Trophoblast cell (in vitro differentiated cells and primary cell): ENCODE measurements around the gene GABRG3.

Source experiments
- DNase-seq, 2 donors: peaks; one replicate each; pipeline ENCODE4 v3.0.0-alpha.2; 2016
- H2AFZ ChIP-seq: 2 replicates; pipeline ENCODE4 v1.6.1; 2013; ENCODE audit warnings: low read length, moderate library complexity, mild to moderate bottlenecking; ENCODE audit not compliant: insufficient read depth, poor library complexity
- H2AK5ac ChIP-seq: 2 replicates; pipeline ENCODE4 v1.6.1; 2013; ENCODE audit warnings: mild to moderate bottlenecking, low read length
- H2BK120ac ChIP-seq: 2 replicates; pipeline ENCODE4 v1.6.1; 2013; ENCODE audit warnings: low read length, mild to moderate bottlenecking, moderate library complexity; ENCODE audit not compliant: insufficient read depth, poor library complexity
- H2BK12ac ChIP-seq: 2 replicates; pipeline ENCODE4 v1.6.1; 2013; ENCODE audit warnings: mild to moderate bottlenecking, low read length, moderate library complexity
- H2BK5ac ChIP-seq: 2 replicates; pipeline ENCODE4 v1.6.1; 2013; ENCODE audit warnings: low read length, low read depth, moderate library complexity, mild to moderate bottlenecking; ENCODE audit not compliant: poor library complexity
- H3K14ac ChIP-seq: 2 replicates; pipeline ENCODE4 v1.6.1; 2013; ENCODE audit warnings: mild to moderate bottlenecking, low read length
- H3K18ac ChIP-seq: 2 replicates; pipeline ENCODE4 v1.6.1; 2013; ENCODE audit warnings: mild to moderate bottlenecking, low read length
- H3K23ac ChIP-seq: 2 replicates; pipeline ENCODE4 v1.6.1; 2013; ENCODE audit warnings: low read length
- H3K27ac ChIP-seq: 2 replicates; pipeline ENCODE4 v1.5.1; 2013; ENCODE audit warnings: low read depth, mild to moderate bottlenecking, inconsistent platforms, low read length, moderate library complexity
- H3K27me3 ChIP-seq: 2 replicates; pipeline ENCODE4 v1.6.1; 2013; ENCODE audit warnings: inconsistent platforms, mild to moderate bottlenecking, low read length, moderate library complexity; ENCODE audit not compliant: insufficient read depth
- H3K36me3 ChIP-seq, 2 experiments: 1 replicate in 1 of 2; 2 replicates in 1 of 2; pipeline ENCODE4 v1.6.1; 2013; ENCODE audit warnings: low read length in 2 of 2, mild to moderate bottlenecking in 2 of 2, moderate library complexity in 1 of 2; ENCODE audit not compliant: insufficient read depth in 2 of 2, control insufficient read depth in 1 of 2
- H3K4ac ChIP-seq: 2 replicates; pipeline ENCODE4 v1.6.1; 2013; ENCODE audit warnings: low read depth, mild to moderate bottlenecking, low read length, moderate library complexity
- H3K4me1 ChIP-seq, 2 experiments: 1 replicate in 1 of 2; 2 replicates in 1 of 2; pipeline ENCODE4 v1.6.1; 2013; ENCODE audit warnings: low read length in 2 of 2, mild to moderate bottlenecking in 2 of 2, moderate library complexity in 1 of 2; ENCODE audit not compliant: insufficient read depth in 2 of 2, control insufficient read depth in 1 of 2
- H3K4me2 ChIP-seq: 2 replicates; pipeline ENCODE4 v1.6.1; 2013; ENCODE audit warnings: inconsistent platforms, mild to moderate bottlenecking, low read length, moderate library complexity
- H3K4me3 ChIP-seq: 2 replicates; pipeline ENCODE4 v1.5.1; 2013; ENCODE audit warnings: mild to moderate bottlenecking, low read depth, low read length, inconsistent platforms
- H3K79me1 ChIP-seq: one replicate; pipeline ENCODE4 v1.6.1; 2013; ENCODE audit warnings: low read length
- H3K79me2 ChIP-seq: 2 replicates; pipeline ENCODE4 v1.6.1; 2013; ENCODE audit warnings: low read length, mild to moderate bottlenecking; ENCODE audit not compliant: control insufficient read depth, insufficient read depth, poor library complexity
- H3K9ac ChIP-seq: 2 replicates; pipeline ENCODE4 v1.6.1; 2013; ENCODE audit warnings: mild to moderate bottlenecking, low read length
- H3K9me3 ChIP-seq: 2 replicates; pipeline ENCODE4 v1.6.1; 2013; ENCODE audit warnings: low read depth, mild to moderate bottlenecking, control low read depth, inconsistent platforms, low read length; ENCODE audit not compliant: insufficient read depth
- H4K12ac ChIP-seq: 2 replicates; pipeline ENCODE4 v1.6.1; 2013; ENCODE audit warnings: low read depth, mild to moderate bottlenecking, low read length, moderate library complexity
- H4K8ac ChIP-seq: 2 replicates; pipeline ENCODE4 v1.6.1; 2013; ENCODE audit warnings: low read depth, mild to moderate bottlenecking, low read length, moderate library complexity
- H4K91ac ChIP-seq: one replicate; pipeline ENCODE4 v1.6.1; 2013; ENCODE audit warnings: low read depth, mild to moderate bottlenecking, low read length, moderate library complexity
- WGBS: extraction: QIAGEN DNeasy Blood & Tissue Kit; methylation state at CpG from one replicate; pipeline ENCODE4 v1.1.7; 2013; ENCODE audit warnings: missing lambda C conversion rate; ENCODE audit not compliant: insufficient read length, insufficient coverage; ENCODE audit errors: extremely low coverage; 5-methylcytosine and 5-hydroxymethylcytosine counted together

The GABRG3 gene

DNA sequence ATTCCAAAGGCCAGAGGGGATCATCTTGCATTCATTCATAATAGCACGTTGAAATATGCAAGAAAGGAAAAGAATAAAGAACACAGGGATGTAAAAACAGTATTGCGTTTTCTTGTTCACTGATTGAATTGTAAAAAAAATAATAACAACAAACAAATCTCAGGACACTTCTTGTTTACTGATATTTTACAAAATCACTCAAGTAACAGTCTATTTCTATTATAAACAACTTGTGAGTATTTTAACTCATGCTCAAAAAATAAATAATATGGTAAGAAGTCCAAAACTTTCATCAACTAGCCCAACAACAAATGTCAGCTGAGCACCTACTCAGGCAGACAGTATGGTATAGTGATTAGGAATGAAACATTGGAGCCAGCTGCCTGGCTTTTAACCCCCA is 2.2 kb upstream of the GABRG3 start:
- no peak overlapping the region for H3K18ac ChIP-seq
- H4K8ac ChIP-seq: no peak overlapping the region
- H2BK120ac ChIP-seq: no peak overlapping the region
- no peak overlapping the region for H3K23ac ChIP-seq
- no peak overlapping the region for H3K27ac ChIP-seq
- peaks cover 0 to 4% of the 10 kb centered on the region in 2 experiments for H3K4me1 ChIP-seq
- no peak for DNase-seq
- H2BK12ac ChIP-seq: no peak overlapping the region
- H3K27me3 ChIP-seq: peaks cover 16% of the 10 kb centered on the region
- no peak overlapping the region for H3K4ac ChIP-seq
- no peak overlapping the region for H2AK5ac ChIP-seq
- H3K4me3 ChIP-seq: no peak overlapping the region
- WGBS: no CpG with 5 or more reads among the region's 2 CpGs
- no peak overlapping the region for H3K14ac ChIP-seq
- H3K79me1 ChIP-seq: no peaks in the 10 kb centered on the region
- H4K91ac ChIP-seq: no peak overlapping the region
- no peaks in the 10 kb centered on the region for H3K36me3 ChIP-seq
- no peak overlapping the region for H4K12ac ChIP-seq
- H3K9ac ChIP-seq: no peak overlapping the region
- H3K4me2 ChIP-seq: no peak overlapping the region
- H2AFZ ChIP-seq: no peak overlapping the region
- H3K79me2 ChIP-seq: no peaks in the 10 kb centered on the region
- no peak overlapping the region for H2BK5ac ChIP-seq
- H3K9me3 ChIP-seq: peaks cover 1% of the 10 kb centered on the region

- Histone ChIP-seq H4K8ac (no peak overlapping the region), H3K14ac (peak overlapping the region; percentile 59), H2AK5ac (no peak overlapping the region), H3K4me2 (peak overlapping the region; percentile 77), H3K27me3 (peaks cover 16% of the 10 kb centered on the region), H3K36me3 (no peaks in the 10 kb centered on the region), H3K27ac (no peak overlapping the region), H3K4ac (no peak overlapping the region), H3K79me2 (no peaks in the 10 kb centered on the region), H3K9ac (peak overlapping the region; percentile 8), H3K18ac (peak overlapping the region; percentile 52), H3K79me1 (no peaks in the 10 kb centered on the region), H2AFZ (no peak overlapping the region), H3K9me3 (peaks cover 1% of the 10 kb centered on the region), H3K4me3 (peak overlapping the region; percentile 82), H2BK120ac (no peak overlapping the region), H2BK12ac (no peak overlapping the region), H3K23ac (no peak overlapping the region), H4K91ac (no peak overlapping the region), H3K4me1 (peaks cover 0 to 4% of the 10 kb centered on the region in 2 experiments), H4K12ac (no peak overlapping the region), H2BK5ac (no peak overlapping the region)
- DNase-seq: no peak
- WGBS: no CpG with 5 or more reads among the region's 72 CpGs
Measured at GRCh38 chr15:26971271-26972018, 464 bp downstream of the GABRG3 start.

DNA sequence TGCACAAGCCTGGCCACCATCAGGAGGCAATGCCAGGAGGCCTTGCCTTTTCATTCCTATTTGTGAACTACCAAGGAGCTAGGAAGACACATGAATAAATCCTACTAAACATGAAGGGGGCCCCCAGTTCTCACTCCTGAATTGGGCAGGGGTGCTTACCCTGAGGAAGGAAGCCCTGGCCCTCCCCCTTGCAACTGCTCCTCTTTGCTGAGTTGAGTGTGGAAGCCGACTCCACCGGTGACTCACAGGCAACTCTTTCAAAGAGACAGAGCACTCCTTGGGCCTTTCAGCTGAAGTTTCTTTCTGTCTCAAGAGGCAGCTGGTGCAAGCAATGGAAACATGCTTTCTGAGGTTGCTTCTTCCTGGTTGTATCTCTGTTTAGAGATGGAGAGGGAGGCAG is 1.7 kb downstream of the GABRG3 start:
- Histone ChIP-seq H4K12ac (no peak overlapping the region), H3K4me2 (peak overlapping the region; percentile 77), H2AK5ac (no peak overlapping the region), H3K9me3 (peaks cover 1% of the 10 kb centered on the region), H3K79me2 (no peaks in the 10 kb centered on the region), H3K4me1 (peaks cover 0 to 2% of the 10 kb centered on the region in 2 experiments), H3K4ac (no peak overlapping the region), H3K27me3 (peaks cover 14% of the 10 kb centered on the region), H4K8ac (no peak overlapping the region), H3K36me3 (no peaks in the 10 kb centered on the region), H3K23ac (no peak overlapping the region), H2BK12ac (no peak overlapping the region), H3K9ac (no peak overlapping the region), H3K79me1 (no peaks in the 10 kb centered on the region), H4K91ac (no peak overlapping the region), H3K14ac (no peak overlapping the region), H3K4me3 (peak overlapping the region; percentile 38), H2BK5ac (no peak overlapping the region), H2AFZ (no peak overlapping the region), H2BK120ac (no peak overlapping the region), H3K18ac (no peak overlapping the region), H3K27ac (no peak overlapping the region)
- no peak for DNase-seq
- WGBS: no CpG with 5 or more reads among the region's 2 CpGs

DNA sequence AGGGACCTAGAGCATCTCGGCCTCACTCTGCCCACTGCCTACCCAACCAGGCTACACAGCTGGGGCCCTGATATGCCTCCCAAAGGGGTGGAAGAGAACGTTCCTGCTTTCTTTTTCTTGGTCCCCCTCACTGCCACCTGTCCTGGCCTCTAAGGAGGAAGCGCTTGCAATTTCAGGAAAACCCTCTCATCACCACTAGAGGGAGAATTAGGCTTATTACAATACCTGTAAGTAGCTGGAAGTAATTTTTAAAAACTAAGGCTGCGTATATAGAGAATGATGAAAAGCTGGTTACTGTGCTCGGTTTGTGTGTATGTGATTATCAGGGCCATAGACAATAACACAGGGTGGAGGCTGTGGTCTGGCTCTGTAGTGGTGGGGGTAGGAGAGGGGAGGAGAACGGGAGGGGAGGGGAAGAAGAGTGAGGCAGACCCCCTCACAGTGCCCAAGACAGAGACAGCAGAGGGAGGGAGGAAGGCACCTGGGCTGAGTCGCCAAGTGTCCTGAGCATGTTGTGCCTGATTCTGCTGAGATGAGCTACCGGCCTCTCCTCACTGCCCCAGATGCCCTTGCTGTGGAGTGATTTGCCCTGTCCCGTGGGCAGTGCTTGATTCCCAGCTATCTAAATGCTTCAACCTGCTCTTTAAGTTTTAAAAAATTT is 3.3 kb downstream of the GABRG3 start:
- no peak overlapping the region for H2AK5ac ChIP-seq
- H3K9ac ChIP-seq: peak overlapping the region; percentile 33
- H3K36me3 ChIP-seq: no peaks in the 10 kb centered on the region
- no peaks in the 10 kb centered on the region for H3K4me1 ChIP-seq
- H3K4ac ChIP-seq: no peak overlapping the region
- WGBS: no CpG with 5 or more reads among the region's 9 CpGs
- H2BK5ac ChIP-seq: no peak overlapping the region
- no peaks in the 10 kb centered on the region for H3K9me3 ChIP-seq
- H3K4me3 ChIP-seq: peak overlapping the region; percentile 30
- H3K79me2 ChIP-seq: no peaks in the 10 kb centered on the region
- H3K27me3 ChIP-seq: peaks cover 11% of the 10 kb centered on the region
- H4K8ac ChIP-seq: no peak overlapping the region
- no peak overlapping the region for H2BK120ac ChIP-seq
- no peak overlapping the region for H4K12ac ChIP-seq
- peak overlapping the region; percentile 38 for H3K4me2 ChIP-seq
- no peak overlapping the region for H3K18ac ChIP-seq
- no peak overlapping the region for H2AFZ ChIP-seq
- H4K91ac ChIP-seq: no peak overlapping the region
- peak overlapping the region; percentile 70 for H3K23ac ChIP-seq
- H3K27ac ChIP-seq: no peak overlapping the region
- no peak overlapping the region for H2BK12ac ChIP-seq
- peak in 1 of 2 donors; percentile 24 for DNase-seq
- H3K14ac ChIP-seq: no peak overlapping the region
- H3K79me1 ChIP-seq: no peaks in the 10 kb centered on the region
